ENCODE results near the gene NUP93.
A peak's percentile ranks its signal among the peaks of the same experiment; 100 is the strongest.

NUP93 gene

DNA sequence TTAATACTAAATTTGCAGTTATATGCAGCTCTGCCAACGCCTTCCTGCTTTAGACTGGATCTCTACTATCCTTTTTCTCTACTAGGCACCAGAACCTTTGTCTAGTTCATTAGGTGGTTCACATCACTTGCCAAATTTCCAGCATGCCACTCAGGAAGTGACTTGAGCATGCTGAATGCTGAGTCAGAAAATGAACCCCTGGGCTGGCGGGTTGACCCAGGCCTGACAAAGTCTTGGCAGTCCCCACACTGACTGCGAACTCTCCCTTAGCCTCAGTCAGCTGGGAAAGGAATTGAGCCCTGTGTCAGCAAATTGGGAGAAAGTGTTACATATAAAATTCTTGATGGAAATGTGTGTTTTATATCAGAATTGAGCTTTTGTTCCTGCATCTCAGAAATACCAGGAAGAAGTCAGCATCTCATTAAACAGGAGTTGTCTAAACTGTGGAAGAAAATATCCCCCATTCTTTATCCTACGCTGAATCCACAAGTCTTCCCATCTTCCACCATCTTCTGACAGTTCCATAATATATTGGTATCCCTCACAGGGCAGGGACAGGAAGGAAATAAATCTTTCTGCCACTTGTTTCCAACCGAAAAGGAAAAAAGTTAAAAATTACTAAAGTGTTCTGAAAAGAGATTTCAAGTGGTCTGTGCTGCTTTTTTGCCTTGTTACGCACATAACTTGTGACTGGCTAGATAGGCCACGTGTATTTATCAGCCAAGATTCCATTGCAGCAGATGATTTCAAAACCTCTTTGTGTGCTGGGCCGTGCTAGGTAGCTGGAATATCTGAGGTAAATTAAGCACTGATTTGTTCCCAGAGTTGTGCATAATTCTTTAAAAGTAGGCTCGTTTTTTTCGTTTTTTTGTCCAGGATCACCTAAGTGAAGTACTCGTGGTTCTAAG lies 118.4 kb downstream of the NUP93 start:
- H3K27ac ChIP-seq = peak overlapping the region; percentile 47
- no peak for TF ChIP-seq CTCF (IDR thresholded peaks at IDR 0.05; ENCODE audit: low read depth, low read length, missing control alignments)
- DNase-seq = peak; percentile 53

DNA sequence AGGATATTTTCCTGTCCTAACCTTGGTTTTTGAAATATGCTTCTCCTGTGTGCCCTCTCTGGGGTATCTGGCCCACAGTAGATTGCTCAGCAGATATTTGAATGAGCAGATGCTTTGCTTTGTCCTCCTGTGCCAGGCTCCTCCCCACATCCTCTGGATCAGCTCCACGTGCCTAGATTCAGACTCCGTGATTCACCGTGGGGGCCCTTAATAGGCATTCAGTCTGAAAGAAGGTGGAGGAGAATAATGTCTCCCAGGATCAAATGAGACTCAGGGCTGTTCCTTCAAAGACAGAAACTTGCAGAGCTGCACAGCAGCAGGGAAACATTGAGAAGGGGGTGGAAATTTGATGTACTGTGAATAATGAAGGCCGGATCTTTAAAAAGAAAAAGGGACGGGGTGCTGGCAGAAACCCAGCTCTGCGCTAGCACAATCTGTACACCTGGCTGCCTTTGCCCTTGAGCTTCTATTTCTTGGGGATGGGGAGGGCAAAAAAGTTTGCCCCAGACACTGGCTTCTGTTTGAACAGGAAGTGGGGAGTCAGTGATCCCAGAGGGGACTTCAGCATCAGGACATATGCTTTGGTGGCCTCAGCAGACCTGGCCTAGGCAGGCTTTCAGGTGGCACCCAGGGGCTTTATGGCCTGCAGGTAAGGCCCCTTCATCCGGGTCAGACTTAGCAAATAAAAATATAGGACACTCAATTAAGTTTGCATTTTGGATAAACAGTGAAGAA lies 119.2 kb downstream of the NUP93 start:
- Histone ChIP-seq H3K4me3 (ENCODE audit: low read depth, low read length) (no peak overlapping the region), H3K27me3 (replicated peaks) (no peaks in the 10 kb centered on the region), H3K27ac (peak overlapping the region; percentile 47), H3K36me3 (replicated peaks) (peaks cover 2% of the 10 kb centered on the region)
- in situ Hi-C loops (cut with HindIII; ENCODE audit: low pct_ligation_motif_present, low sequenced_read_pairs) = no loop called here
- DNase-seq = peak; percentile 69
- TF ChIP-seq CTCF (IDR thresholded peaks at IDR 0.05; ENCODE audit: low read depth, low read length, missing control alignments) = no peak

More for the DNA sequence above, 118.4 kb downstream of the NUP93 start:
- Histone ChIP-seq H3K27me3 (replicated peaks) (no peaks in the 10 kb centered on the region), H3K4me3 (ENCODE audit: low read depth, low read length) (no peak overlapping the region), H3K36me3 (replicated peaks) (peaks cover 7% of the 10 kb centered on the region)
- in situ Hi-C loops (cut with HindIII; ENCODE audit: low pct_ligation_motif_present, low sequenced_read_pairs) = no loop called here

DNA sequence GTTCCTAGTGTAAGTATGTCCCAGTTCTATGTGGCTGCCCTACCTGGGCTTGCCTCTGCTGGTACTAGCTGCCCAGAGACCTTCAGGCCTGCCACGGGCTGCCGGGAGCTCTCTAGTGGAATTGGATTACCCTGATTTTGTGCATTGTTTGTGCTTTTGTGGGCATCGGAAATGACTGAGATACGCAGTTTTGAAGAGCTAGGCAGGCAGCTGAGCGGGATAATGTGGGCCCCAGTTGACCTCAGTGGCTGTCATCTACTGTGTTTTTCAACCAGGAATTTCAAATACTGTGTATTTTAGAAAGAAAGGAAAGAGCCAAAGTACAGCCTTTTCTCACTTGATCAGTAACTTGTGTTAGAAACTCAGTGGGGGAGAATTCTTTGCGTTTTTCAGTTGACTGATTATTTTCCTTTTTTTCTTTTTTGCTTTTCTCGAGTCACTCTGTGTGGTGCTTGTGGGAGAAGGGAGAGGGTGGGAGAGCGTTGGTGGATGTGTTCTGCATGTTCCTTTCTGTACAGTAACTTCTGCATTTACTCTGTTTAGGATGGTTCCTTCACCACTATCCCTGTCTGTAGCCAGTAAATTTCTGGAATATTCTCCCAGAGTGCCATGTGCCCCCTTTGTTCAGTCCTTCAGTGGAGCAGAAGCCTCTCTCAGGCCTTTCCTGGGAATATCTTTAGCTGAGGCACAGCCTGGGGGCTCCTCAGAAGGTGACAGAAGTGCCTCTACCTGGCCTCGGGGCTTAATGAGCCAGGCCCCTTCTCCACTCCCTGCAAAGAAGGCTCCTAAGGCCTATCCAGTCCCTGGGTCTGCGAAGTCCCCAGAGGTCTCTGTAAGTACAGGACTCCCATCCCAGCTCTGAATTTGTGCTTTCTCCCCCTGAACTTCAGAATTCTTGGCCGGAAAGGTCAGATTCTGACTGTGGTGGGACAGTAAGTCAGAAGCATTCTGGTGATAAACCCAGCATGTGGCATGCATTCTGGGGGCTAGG lies 120.1 kb downstream of the NUP93 start:
- DNase-seq = peak; percentile 15
- H3K36me3 ChIP-seq (replicated peaks) = peaks cover 2% of the 10 kb centered on the region
- H3K27ac ChIP-seq = peak overlapping the region; percentile 47
- no peaks in the 10 kb centered on the region for H3K27me3 ChIP-seq (replicated peaks)
- no peak for TF ChIP-seq CTCF (IDR thresholded peaks at IDR 0.05; ENCODE audit: low read depth, low read length, missing control alignments)
- in situ Hi-C loops (cut with HindIII; ENCODE audit: low pct_ligation_motif_present, low sequenced_read_pairs) = no loop called here
- no peak overlapping the region for H3K4me3 ChIP-seq (ENCODE audit: low read depth, low read length)

DNA sequence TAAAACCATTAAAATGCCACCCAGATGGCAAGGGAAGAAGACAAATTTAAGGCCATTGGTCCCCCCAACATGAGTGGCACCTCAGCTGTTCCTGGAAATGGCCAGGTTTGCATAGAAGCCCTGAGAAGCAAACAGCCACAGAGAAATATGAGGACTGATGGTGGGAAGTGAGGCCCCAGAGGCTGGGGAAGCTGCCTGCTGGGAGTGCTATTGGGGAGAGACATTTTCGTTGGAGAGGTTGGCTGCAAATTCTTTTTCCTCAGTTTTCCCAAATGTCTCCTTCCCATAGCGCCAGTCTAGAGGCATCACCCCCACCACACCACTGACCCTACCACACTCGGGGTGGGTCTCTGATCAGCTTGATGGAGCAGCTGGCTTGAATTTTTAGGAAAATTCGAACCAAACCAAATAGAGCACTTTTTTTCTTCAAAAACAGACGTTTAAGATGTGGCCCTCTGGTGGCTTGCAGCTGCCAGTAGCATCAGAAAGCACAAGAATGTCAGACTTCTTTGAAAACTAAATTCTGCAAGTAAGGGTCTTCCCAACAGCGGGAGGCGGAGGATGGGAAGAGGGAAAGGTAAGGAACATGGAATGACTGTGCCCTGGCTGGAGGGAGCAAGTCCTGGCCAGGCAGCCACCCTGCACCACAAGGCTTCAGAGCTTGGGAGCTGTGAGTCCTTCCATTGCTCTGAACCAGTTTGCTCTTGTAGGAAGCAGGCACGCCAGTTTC lies 121.9 kb downstream of the NUP93 start:
- DNase-seq = peak; percentile 43
- Histone ChIP-seq H3K27ac (no peak overlapping the region), H3K27me3 (replicated peaks) (no peaks in the 10 kb centered on the region), H3K36me3 (replicated peaks) (no peaks in the 10 kb centered on the region), H3K4me3 (ENCODE audit: low read depth, low read length) (no peak overlapping the region)
- in situ Hi-C loops (cut with HindIII; ENCODE audit: low pct_ligation_motif_present, low sequenced_read_pairs) = no loop called here
- TF ChIP-seq CTCF (IDR thresholded peaks at IDR 0.05; ENCODE audit: low read depth, low read length, missing control alignments) = peak; percentile 79

DNA sequence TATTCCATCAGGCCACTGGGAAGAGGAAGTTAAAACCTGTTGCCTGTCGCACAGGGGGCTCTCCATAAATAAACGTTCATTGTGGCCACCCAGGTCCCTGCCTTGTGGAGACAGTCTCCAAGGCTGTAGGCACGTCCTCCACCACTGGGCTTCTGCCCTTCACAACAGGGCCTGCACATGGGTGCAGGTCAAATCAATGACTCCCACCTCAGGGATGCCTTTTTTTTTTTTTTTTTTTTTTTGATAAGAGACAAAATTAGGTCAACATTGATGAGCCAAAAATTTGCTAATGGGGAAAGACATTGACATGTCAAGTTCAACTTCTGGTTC lies 122.4 kb downstream of the NUP93 start:
- no peak overlapping the region for H3K27ac ChIP-seq
- no peaks in the 10 kb centered on the region for H3K36me3 ChIP-seq (replicated peaks)
- DNase-seq = no peak
- TF ChIP-seq CTCF (IDR thresholded peaks at IDR 0.05; ENCODE audit: low read depth, low read length, missing control alignments) = no peak
- in situ Hi-C loops (cut with HindIII; ENCODE audit: low pct_ligation_motif_present, low sequenced_read_pairs) = no loop called here
- no peaks in the 10 kb centered on the region for H3K27me3 ChIP-seq (replicated peaks)
- no peak overlapping the region for H3K4me3 ChIP-seq (ENCODE audit: low read depth, low read length)

Data from brain microvascular endothelial cell (primary cell).